ENCODE results near the gene GP1BA. TPM values are rescaled to one million over a fixed set of nuclear protein-coding genes. Genes with fewer than 3 reads are reported as not detected.

The GP1BA gene
- total and polyA plus RNA-seq, 10 of the 15 experiments (the other 5 are each of a cell fraction or from before 2014, with no cell fraction given) = 0.04 to 0.67 (median 0.28) TPM; not detected in 1

DNA sequence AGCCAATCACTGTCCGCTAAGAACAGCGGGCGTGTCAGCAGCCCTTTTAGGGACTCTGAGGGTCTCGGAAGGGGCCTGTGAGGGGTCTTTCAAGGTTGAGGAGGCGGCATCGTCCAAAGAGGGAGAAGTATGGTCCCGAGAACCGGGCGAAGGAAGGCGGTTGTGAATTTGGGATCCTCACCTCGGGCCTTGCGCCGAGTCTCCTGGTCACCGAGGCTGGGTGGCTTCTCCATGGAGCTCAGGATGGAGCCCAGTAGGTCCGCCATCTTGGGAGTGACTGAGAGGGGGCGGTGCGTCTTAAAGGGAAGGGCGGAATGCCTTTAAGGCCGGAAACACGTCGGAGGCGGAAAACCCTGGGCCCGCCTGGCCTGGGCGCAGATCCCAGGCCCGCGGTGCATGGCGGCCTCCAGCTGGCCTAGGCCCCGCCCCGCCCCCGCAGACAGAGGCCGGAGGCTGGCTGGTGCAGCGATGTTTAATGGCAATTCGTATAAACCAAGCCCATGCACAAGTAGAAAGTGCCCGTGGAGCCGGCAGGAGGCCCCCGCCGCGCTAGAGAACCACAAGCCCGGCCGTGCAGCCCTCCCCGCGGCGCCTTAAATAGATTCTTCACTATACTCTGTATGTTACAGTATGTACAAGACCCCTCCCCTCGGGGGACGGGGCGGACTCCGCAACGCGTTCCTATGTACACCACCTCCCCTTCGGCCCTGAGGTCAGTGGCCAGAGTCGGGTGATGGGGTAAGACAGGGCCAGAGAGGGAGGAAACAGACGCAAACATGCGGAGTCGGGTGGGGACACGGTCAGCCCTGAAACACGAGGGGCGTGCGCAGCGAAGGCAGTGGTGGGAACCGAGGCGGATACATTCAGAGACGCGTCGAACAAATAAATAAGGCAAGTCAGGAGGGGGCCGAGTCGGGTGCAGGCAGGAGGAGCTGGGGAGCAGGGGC lies 35.7 kb downstream of the GP1BA start, which contains the start of gene SPAG7 (continued):
- TF ChIP-seq, protein P1, sequence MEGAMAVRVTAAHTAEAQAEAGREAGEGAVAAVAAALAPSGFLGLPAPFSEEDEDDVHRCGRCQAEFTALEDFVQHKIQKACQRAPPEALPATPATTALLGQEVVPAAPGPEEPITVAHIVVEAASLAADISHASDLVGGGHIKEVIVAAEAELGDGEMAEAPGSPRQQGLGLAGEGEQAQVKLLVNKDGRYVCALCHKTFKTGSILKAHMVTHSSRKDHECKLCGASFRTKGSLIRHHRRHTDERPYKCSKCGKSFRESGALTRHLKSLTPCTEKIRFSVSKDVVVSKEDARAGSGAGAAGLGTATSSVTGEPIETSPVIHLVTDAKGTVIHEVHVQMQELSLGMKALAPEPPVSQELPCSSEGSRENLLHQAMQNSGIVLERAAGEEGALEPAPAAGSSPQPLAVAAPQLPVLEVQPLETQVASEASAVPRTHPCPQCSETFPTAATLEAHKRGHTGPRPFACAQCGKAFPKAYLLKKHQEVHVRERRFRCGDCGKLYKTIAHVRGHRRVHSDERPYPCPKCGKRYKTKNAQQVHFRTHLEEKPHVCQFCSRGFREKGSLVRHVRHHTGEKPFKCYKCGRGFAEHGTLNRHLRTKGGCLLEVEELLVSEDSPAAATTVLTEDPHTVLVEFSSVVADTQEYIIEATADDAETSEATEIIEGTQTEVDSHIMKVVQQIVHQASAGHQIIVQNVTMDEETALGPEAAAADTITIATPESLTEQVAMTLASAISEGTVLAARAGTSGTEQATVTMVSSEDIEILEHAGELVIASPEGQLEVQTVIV (IDR thresholded peaks at IDR 0.05; ENCODE audit: borderline replicate concordance, partially characterized antibody) = no peak
- TF ChIP-seq SREBF2 (IDR thresholded peaks at IDR 0.05; ENCODE audit: low read length) (0 out of 2 replicates have a peak, but pooled peaks have one; percentile 12), NFXL1 (IDR thresholded peaks at IDR 0.05; ENCODE audit: borderline replicate concordance) (no peak), CREM (IDR thresholded peaks at IDR 0.05; ENCODE audit: low read depth) (peak; percentile 24), IKZF2 (IDR thresholded peaks at IDR 0.05) (peak; percentile 54 to 58; a peak in 3 of 4 replicates), SMAD5 (IDR thresholded peaks at IDR 0.05; ENCODE audit: low read depth) (peak; percentile 90; the same call in 1 of the 2 replicates)
- TF ChIP-seq, protein P2, sequence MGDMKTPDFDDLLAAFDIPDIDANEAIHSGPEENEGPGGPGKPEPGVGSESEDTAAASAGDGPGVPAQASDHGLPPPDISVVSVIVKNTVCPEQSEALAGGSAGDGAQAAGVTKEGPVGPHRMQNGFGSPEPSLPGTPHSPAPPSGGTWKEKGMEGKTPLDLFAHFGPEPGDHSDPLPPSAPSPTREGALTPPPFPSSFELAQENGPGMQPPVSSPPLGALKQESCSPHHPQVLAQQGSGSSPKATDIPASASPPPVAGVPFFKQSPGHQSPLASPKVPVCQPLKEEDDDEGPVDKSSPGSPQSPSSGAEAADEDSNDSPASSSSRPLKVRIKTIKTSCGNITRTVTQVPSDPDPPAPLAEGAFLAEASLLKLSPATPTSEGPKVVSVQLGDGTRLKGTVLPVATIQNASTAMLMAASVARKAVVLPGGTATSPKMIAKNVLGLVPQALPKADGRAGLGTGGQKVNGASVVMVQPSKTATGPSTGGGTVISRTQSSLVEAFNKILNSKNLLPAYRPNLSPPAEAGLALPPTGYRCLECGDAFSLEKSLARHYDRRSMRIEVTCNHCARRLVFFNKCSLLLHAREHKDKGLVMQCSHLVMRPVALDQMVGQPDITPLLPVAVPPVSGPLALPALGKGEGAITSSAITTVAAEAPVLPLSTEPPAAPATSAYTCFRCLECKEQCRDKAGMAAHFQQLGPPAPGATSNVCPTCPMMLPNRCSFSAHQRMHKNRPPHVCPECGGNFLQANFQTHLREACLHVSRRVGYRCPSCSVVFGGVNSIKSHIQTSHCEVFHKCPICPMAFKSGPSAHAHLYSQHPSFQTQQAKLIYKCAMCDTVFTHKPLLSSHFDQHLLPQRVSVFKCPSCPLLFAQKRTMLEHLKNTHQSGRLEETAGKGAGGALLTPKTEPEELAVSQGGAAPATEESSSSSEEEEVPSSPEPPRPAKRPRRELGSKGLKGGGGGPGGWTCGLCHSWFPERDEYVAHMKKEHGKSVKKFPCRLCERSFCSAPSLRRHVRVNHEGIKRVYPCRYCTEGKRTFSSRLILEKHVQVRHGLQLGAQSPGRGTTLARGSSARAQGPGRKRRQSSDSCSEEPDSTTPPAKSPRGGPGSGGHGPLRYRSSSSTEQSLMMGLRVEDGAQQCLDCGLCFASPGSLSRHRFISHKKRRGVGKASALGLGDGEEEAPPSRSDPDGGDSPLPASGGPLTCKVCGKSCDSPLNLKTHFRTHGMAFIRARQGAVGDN (IDR thresholded peaks at IDR 0.05) = peak; percentile 65; the same call in 1 of the 2 replicates
- TF ChIP-seq, protein P3, sequence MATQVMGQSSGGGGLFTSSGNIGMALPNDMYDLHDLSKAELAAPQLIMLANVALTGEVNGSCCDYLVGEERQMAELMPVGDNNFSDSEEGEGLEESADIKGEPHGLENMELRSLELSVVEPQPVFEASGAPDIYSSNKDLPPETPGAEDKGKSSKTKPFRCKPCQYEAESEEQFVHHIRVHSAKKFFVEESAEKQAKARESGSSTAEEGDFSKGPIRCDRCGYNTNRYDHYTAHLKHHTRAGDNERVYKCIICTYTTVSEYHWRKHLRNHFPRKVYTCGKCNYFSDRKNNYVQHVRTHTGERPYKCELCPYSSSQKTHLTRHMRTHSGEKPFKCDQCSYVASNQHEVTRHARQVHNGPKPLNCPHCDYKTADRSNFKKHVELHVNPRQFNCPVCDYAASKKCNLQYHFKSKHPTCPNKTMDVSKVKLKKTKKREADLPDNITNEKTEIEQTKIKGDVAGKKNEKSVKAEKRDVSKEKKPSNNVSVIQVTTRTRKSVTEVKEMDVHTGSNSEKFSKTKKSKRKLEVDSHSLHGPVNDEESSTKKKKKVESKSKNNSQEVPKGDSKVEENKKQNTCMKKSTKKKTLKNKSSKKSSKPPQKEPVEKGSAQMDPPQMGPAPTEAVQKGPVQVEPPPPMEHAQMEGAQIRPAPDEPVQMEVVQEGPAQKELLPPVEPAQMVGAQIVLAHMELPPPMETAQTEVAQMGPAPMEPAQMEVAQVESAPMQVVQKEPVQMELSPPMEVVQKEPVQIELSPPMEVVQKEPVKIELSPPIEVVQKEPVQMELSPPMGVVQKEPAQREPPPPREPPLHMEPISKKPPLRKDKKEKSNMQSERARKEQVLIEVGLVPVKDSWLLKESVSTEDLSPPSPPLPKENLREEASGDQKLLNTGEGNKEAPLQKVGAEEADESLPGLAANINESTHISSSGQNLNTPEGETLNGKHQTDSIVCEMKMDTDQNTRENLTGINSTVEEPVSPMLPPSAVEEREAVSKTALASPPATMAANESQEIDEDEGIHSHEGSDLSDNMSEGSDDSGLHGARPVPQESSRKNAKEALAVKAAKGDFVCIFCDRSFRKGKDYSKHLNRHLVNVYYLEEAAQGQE (IDR thresholded peaks at IDR 0.05; ENCODE audit: low read depth, low read length) = no peak
- TF ChIP-seq, protein P4, sequence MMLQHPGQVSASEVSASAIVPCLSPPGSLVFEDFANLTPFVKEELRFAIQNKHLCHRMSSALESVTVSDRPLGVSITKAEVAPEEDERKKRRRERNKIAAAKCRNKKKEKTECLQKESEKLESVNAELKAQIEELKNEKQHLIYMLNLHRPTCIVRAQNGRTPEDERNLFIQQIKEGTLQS (IDR thresholded peaks at IDR 0.05; ENCODE audit: borderline replicate concordance, extremely low read depth, low read depth, low read length) = no peak
- TF ChIP-seq, protein P5, sequence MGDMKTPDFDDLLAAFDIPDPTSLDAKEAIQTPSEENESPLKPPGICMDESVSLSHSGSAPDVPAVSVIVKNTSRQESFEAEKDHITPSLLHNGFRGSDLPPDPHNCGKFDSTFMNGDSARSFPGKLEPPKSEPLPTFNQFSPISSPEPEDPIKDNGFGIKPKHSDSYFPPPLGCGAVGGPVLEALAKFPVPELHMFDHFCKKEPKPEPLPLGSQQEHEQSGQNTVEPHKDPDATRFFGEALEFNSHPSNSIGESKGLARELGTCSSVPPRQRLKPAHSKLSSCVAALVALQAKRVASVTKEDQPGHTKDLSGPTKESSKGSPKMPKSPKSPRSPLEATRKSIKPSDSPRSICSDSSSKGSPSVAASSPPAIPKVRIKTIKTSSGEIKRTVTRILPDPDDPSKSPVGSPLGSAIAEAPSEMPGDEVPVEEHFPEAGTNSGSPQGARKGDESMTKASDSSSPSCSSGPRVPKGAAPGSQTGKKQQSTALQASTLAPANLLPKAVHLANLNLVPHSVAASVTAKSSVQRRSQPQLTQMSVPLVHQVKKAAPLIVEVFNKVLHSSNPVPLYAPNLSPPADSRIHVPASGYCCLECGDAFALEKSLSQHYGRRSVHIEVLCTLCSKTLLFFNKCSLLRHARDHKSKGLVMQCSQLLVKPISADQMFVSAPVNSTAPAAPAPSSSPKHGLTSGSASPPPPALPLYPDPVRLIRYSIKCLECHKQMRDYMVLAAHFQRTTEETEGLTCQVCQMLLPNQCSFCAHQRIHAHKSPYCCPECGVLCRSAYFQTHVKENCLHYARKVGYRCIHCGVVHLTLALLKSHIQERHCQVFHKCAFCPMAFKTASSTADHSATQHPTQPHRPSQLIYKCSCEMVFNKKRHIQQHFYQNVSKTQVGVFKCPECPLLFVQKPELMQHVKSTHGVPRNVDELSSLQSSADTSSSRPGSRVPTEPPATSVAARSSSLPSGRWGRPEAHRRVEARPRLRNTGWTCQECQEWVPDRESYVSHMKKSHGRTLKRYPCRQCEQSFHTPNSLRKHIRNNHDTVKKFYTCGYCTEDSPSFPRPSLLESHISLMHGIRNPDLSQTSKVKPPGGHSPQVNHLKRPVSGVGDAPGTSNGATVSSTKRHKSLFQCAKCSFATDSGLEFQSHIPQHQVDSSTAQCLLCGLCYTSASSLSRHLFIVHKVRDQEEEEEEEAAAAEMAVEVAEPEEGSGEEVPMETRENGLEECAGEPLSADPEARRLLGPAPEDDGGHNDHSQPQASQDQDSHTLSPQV (IDR thresholded peaks at IDR 0.05) = peak; percentile 93
- TF ChIP-seq, protein P6, sequence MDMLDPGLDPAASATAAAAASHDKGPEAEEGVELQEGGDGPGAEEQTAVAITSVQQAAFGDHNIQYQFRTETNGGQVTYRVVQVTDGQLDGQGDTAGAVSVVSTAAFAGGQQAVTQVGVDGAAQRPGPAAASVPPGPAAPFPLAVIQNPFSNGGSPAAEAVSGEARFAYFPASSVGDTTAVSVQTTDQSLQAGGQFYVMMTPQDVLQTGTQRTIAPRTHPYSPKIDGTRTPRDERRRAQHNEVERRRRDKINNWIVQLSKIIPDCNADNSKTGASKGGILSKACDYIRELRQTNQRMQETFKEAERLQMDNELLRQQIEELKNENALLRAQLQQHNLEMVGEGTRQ (IDR thresholded peaks at IDR 0.05; ENCODE audit: borderline replicate concordance, low read depth, low read length) = no peak
